GM21529 (cell line): ENCODE results near the gene PAX8.

Source experiments
- ATAC-seq: cut with Tn5 transposase; IDR thresholded peaks from one replicate; pipeline ENCODE4 v1.9.1; 2021; ENCODE audit not compliant: unreplicated experiment

Gene PAX8

GRCh38 chr2:113224647-113225236, 54.0 kb downstream of the PAX8 start:
- ATAC-seq = no peak

- no peak for ATAC-seq
Observed at GRCh38 chr2:113223813-113224212, 54.9 kb downstream of the PAX8 start.

GRCh38 chr2:113221846-113222245, 56.9 kb downstream of the PAX8 start:
- ATAC-seq = no peak

- ATAC-seq = no peak
Observed at GRCh38 chr2:113220970-113221708, 57.6 kb downstream of the PAX8 start.

GRCh38 chr2:113219889-113220641, 58.7 kb downstream of the PAX8 start:
- no peak for ATAC-seq

GRCh38 chr2:113219525-113219888, 59.2 kb downstream of the PAX8 start:
- ATAC-seq = no peak

GRCh38 chr2:113219092-113219441, 59.7 kb downstream of the PAX8 start:
- no peak for ATAC-seq

- no peak for ATAC-seq
Observed at GRCh38 chr2:113218283-113219091, 60.2 kb downstream of the PAX8 start.

- ATAC-seq = no peak
Observed at GRCh38 chr2:113217455-113218282, 61.1 kb downstream of the PAX8 start.

GRCh38 chr2:113216891-113217454, 61.7 kb downstream of the PAX8 start:
- no peak for ATAC-seq

- no peak for ATAC-seq
Observed at GRCh38 chr2:113216321-113216720, 62.4 kb downstream of the PAX8 start.

GRCh38 chr2:113215056-113215455, 63.7 kb downstream of the PAX8 start:
- no peak for ATAC-seq

- no peak for ATAC-seq
Observed at GRCh38 chr2:113214141-113214540, 64.6 kb downstream of the PAX8 start.

- ATAC-seq = no peak
Observed at GRCh38 chr2:113213061-113213930, 65.4 kb downstream of the PAX8 start.

GRCh38 chr2:113212245-113213060, 66.3 kb downstream of the PAX8 start:
- ATAC-seq = no peak

GRCh38 chr2:113211226-113212105, 67.3 kb downstream of the PAX8 start:
- ATAC-seq = no peak

- ATAC-seq = no peak
Observed at GRCh38 chr2:113209646-113210171, 69.0 kb downstream of the PAX8 start.
